MM.1S (cell line): ENCODE measurements around the gene F7.

Experiments used
- DNase-seq: peaks from one replicate; pipeline ENCODE4 v3.0.0-alpha.2; 2015
- H2AFZ ChIP-seq: fragments of 300-600 bp; sonication (generic); 2 replicates; pipeline ENCODE4 v1.6.0; 2016; ENCODE audit warnings: antibody characterized with exemption, low read length
- H3F3A ChIP-seq: fragments of 300-600 bp; sonication (generic); 2 replicates; pipeline ENCODE4 v1.6.1; 2016; ENCODE audit warnings: mild to moderate bottlenecking, antibody characterized with exemption, low read length, moderate library complexity, mixed read lengths; ENCODE audit not compliant: insufficient read depth
- H3K27ac ChIP-seq: fragments of 300-600 bp; sonication (generic); 2 replicates; pipeline ENCODE4 v1.5.1; 2016; ENCODE audit warnings: mild to moderate bottlenecking, low read length
- H3K27me3 ChIP-seq: fragments of 300-600 bp; sonication (generic); replicated peaks from 2 replicates; pipeline ENCODE4 v1.6.0; 2016; ENCODE audit warnings: low read length; ENCODE audit not compliant: insufficient read depth
- H3K36me3 ChIP-seq: fragments of 300-600 bp; sonication (generic); replicated peaks from 2 replicates; pipeline ENCODE4 v1.6.1; 2016; ENCODE audit warnings: mild to moderate bottlenecking, low read length, mixed read lengths; ENCODE audit not compliant: insufficient read depth
- H3K4me1 ChIP-seq: fragments of 300-600 bp; sonication (generic); 2 replicates; pipeline ENCODE4 v1.6.1; 2016; ENCODE audit warnings: low read length, mixed read lengths
- H3K4me2 ChIP-seq: fragments of 300-600 bp; sonication (generic); 2 replicates; pipeline ENCODE4 v1.6.0; 2016; ENCODE audit warnings: low read depth, low read length
- H3K4me3 ChIP-seq: fragments of 300-600 bp; sonication (generic); 2 replicates; pipeline ENCODE4 v1.5.1; 2016; ENCODE audit warnings: low read length, mixed read lengths
- H3K79me2 ChIP-seq: fragments of 300-600 bp; sonication (generic); 2 replicates; pipeline ENCODE4 v1.6.1; 2016; ENCODE audit warnings: mixed run types, low read length, mixed read lengths
- H3K9ac ChIP-seq: fragments of 300-600 bp; sonication (generic); 2 replicates; pipeline ENCODE4 v1.6.1; 2016; ENCODE audit warnings: low read length, mixed read lengths
- H3K9me2 ChIP-seq: fragments of 300-600 bp; sonication (generic); replicated peaks from 2 replicates; pipeline ENCODE4 v1.6.1; 2016; ENCODE audit warnings: mild to moderate bottlenecking, low read length, mixed read lengths; ENCODE audit not compliant: insufficient read depth
- H3K9me3 ChIP-seq: fragments of 300-600 bp; sonication (generic); replicated peaks from 2 replicates; pipeline ENCODE4 v1.6.1; 2016; ENCODE audit warnings: mild to moderate bottlenecking, low read length, mixed read lengths; ENCODE audit not compliant: insufficient read depth
- H4K20me1 ChIP-seq: fragments of 300-600 bp; sonication (generic); 2 replicates; pipeline ENCODE4 v1.6.1; 2016; ENCODE audit warnings: mild to moderate bottlenecking, low read length, moderate library complexity, mixed read lengths; ENCODE audit not compliant: insufficient read depth
- EZH2 ChIP-seq: fragments of 300-600 bp; sonication (generic); optimal IDR thresholded peaks from 2 replicates; pipeline ENCODE3; 2017; ENCODE audit warnings: low read depth, mild to moderate bottlenecking, antibody characterized with exemption, low read length, mixed read lengths
- EZH2phosphoT487 ChIP-seq: fragments of 300-600 bp; sonication (generic); IDR thresholded peaks from 2 replicates; pipeline ENCODE4 v1.6.1; 2018; ENCODE audit warnings: antibody characterized with exemption, low read length
- TF ChIP-seq, protein P1 (sequence below): fragments of 300-600 bp; sonication (generic); IDR thresholded peaks from 2 replicates; pipeline ENCODE4 v1.5.1; 2016; ENCODE audit warnings: antibody characterized with exemption, low read length, mixed read lengths

The F7 gene

DNA sequence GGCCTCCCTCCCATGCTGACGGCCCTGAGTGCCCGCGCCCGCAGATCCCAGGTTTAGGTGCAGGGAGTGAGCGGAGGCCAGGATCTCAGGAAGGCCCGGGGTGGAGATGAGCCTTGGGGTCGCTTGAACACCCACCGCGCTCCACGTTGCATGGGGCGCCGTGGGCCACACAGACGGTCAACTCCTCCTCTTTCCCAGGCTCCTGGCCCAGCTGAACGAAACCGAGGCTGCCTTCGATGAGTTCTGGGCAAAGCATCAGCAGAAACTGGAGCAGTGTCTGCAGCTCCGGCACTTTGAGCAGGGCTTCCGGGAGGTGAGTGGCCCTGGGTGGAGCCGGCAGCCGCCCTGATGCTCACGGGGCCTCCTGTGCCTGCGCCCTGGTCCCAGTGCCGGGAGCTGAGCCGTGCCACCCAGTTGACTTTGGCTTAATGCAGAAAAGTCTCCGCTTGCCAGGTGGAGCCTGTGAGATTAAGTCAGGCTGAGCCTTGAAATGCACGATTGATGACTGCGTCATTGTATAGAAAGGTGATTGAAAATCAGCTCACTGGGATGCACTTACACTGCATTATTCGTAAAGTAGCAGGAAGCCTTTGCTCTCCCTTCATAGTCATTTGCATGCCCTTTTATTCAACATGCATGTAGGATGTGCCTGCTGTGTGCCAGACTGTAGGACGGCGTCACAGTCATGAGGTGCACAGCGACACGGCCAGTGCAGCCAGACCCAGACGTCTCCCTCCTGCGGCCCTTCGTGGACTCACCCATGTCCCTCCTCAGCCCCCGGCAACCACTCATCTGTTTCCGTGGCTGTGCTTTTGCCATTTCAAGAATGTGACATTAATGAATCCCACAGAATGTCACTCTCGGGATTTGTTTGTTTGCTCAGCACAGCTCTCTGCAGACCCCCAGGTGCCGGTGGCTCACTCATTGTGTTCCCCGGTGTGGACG, 35.5 kb upstream of the F7 start:
- no peaks in the 10 kb centered on the region for H4K20me1 ChIP-seq
- H3K36me3 ChIP-seq, result no peaks in the 10 kb centered on the region
- no peak overlapping the region for H3K4me2 ChIP-seq
- H3K4me1 ChIP-seq, result no peaks in the 10 kb centered on the region
- H3K27me3 ChIP-seq, result peaks cover 71% of the 10 kb centered on the region
- no peak for DNase-seq
- H3K79me2 ChIP-seq, result no peaks in the 10 kb centered on the region
- H3K27ac ChIP-seq, result no peak overlapping the region
- H3K9me3 ChIP-seq, result no peaks in the 10 kb centered on the region
- no peaks in the 10 kb centered on the region for H3K9me2 ChIP-seq
- no peaks in the 10 kb centered on the region for H3F3A ChIP-seq
- TF ChIP-seq EZH2phosphoT487 (no peak), EZH2 (no peak)
- TF ChIP-seq, protein P1, sequence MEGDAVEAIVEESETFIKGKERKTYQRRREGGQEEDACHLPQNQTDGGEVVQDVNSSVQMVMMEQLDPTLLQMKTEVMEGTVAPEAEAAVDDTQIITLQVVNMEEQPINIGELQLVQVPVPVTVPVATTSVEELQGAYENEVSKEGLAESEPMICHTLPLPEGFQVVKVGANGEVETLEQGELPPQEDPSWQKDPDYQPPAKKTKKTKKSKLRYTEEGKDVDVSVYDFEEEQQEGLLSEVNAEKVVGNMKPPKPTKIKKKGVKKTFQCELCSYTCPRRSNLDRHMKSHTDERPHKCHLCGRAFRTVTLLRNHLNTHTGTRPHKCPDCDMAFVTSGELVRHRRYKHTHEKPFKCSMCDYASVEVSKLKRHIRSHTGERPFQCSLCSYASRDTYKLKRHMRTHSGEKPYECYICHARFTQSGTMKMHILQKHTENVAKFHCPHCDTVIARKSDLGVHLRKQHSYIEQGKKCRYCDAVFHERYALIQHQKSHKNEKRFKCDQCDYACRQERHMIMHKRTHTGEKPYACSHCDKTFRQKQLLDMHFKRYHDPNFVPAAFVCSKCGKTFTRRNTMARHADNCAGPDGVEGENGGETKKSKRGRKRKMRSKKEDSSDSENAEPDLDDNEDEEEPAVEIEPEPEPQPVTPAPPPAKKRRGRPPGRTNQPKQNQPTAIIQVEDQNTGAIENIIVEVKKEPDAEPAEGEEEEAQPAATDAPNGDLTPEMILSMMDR, result no peak
- no peak overlapping the region for H3K4me3 ChIP-seq
- no peak overlapping the region for H2AFZ ChIP-seq
- no peak overlapping the region for H3K9ac ChIP-seq

DNA sequence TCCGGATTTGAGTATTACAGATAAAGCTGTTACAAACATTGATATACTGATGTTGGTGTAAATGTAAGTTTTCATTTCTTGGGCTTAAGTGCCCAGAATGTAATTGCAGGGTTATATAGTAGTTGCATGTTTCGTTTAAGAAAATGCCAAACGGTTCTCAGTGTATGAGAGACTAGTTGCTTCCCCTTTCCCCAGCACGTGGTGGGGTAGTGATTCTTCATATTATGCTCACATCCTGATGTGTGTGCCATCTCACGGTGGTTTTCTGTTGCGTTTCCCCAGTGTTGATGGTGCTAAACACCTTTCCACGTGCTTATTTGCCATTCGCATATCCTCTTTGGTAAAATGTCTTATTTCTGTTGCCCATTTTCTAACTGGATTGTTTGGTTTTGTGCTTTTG, 34.7 kb upstream of the F7 start:
- Histone ChIP-seq H4K20me1 (no peaks in the 10 kb centered on the region), H3K36me3 (no peaks in the 10 kb centered on the region), H2AFZ (no peak overlapping the region), H3K9ac (no peak overlapping the region), H3K9me2 (no peaks in the 10 kb centered on the region), H3K27ac (no peak overlapping the region), H3K27me3 (peaks cover 71% of the 10 kb centered on the region), H3K4me3 (no peak overlapping the region), H3K4me1 (no peaks in the 10 kb centered on the region), H3K9me3 (no peaks in the 10 kb centered on the region), H3K79me2 (no peaks in the 10 kb centered on the region), H3K4me2 (no peak overlapping the region), H3F3A (no peaks in the 10 kb centered on the region)
- no peak for DNase-seq
- TF ChIP-seq EZH2phosphoT487 (no peak), EZH2 (no peak)
- TF ChIP-seq, protein P1, result no peak

DNA sequence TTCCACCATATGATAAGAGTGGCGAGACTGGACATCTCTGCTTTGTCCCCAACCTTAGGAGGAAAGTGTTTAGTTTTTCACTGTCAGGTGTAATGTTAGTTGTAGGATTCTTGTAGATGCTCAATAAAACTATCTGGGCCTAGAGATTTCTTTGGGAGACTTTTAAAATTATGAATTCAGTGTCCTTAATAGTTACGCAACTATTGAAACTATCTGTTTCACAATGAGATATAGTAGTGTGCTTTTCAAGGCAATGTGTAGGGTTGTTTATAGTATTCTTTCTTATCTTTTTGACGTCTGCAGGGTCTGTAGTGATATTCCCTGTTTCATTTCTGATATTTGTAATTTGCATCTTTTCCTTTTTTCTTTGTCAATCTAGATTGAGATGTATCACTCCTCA, 33.2 kb upstream of the F7 start:
- Histone ChIP-seq H3K4me1 (no peaks in the 10 kb centered on the region), H2AFZ (no peak overlapping the region), H3K27me3 (peaks cover 72% of the 10 kb centered on the region), H3K9me2 (no peaks in the 10 kb centered on the region), H3F3A (no peaks in the 10 kb centered on the region), H3K9ac (no peak overlapping the region), H3K27ac (no peak overlapping the region), H3K36me3 (no peaks in the 10 kb centered on the region), H3K4me2 (no peak overlapping the region), H4K20me1 (no peaks in the 10 kb centered on the region), H3K4me3 (no peak overlapping the region), H3K79me2 (no peaks in the 10 kb centered on the region), H3K9me3 (no peaks in the 10 kb centered on the region)
- TF ChIP-seq EZH2 (no peak), EZH2phosphoT487 (no peak)
- TF ChIP-seq, protein P1, result no peak
- no peak for DNase-seq
